ENCODE data around the gene MGAT3.

GRCh38 chr22:39466228-39467006 is 9.6 kb downstream of the MGAT3 start:
- no peak for TF ChIP-seq CTCF (IDR thresholded peaks at IDR 0.05)
- no peak for TF ChIP-seq POLR2A (IDR thresholded peaks at IDR 0.05)

Measured in uterus (tissue), 2 donors.